Prostate gland (tissue), 2 donors: Measurements from ENCODE around the gene IVD. TPM values are rescaled to one million over a fixed set of nuclear protein-coding genes. Genes with fewer than 3 reads are reported as not detected.

ENCODE experiments used
- DNase-seq: peaks from one replicate; pipeline ENCODE4 v3.0.0-alpha.2; 2019; ENCODE audit warnings: low spot score
- H3K27ac ChIP-seq, 2 donors: fragments of 200-600 bp; sonication (generic); 2 replicates each; pipeline ENCODE4 v1.5.1; 2017 to 2019
- H3K27me3 ChIP-seq: fragments of 200-600 bp; sonication (generic); replicated peaks from 2 replicates; pipeline ENCODE4 v1.5.1; 2019; ENCODE audit not compliant: insufficient read depth
- H3K36me3 ChIP-seq, 2 donors: fragments of 200-600 bp; sonication (generic); 1 replicate in 1 of 2; 2 replicates in 1 of 2; pipeline versions ENCODE4 v1.5.1 to v1.8.1; 2017 to 2019
- H3K4me1 ChIP-seq: fragments of 200-600 bp; sonication (generic); replicated peaks from 2 replicates; pipeline ENCODE4 v1.5.1; 2019
- H3K4me3 ChIP-seq, 2 donors: fragments of 200-600 bp; sonication (generic); 2 replicates each; pipeline ENCODE4 v1.5.1; 2017 to 2019
- H3K9me3 ChIP-seq: fragments of 200-600 bp; sonication (generic); 2 replicates; pipeline ENCODE4 v1.5.1; 2017
- CTCF ChIP-seq, 4 experiments: fragments of 200-600 bp in 2 of 4; fragments of 450-650 bp in 2 of 4; sonication (generic) in 2 of 4; IDR thresholded peaks; 1 replicate in 3 of 4; 2 replicates in 1 of 4; pipeline ENCODE4 v1.5.1; 2016 to 2019; ENCODE audit warnings: antibody characterized with exemption in 4 of 4, mild to moderate bottlenecking in 2 of 4, moderate library complexity in 2 of 4
- POLR2A ChIP-seq: fragments of 450-650 bp; IDR thresholded peaks from one replicate; pipeline ENCODE4 v1.6.1; 2016; ENCODE audit warnings: antibody characterized with exemption, mild to moderate bottlenecking
- POLR2AphosphoS5 ChIP-seq: sonication (generic); formaldehyde crosslinking; IDR thresholded peaks from one replicate; pipeline ENCODE4 v1.6.1; 2017; ENCODE audit warnings: antibody characterized with exemption
- WGBS: methylation state at CpG from one replicate; pipeline ENCODE4 v1.1.5; 2018; 5-methylcytosine and 5-hydroxymethylcytosine counted together
- intact Hi-C: fragments of 100-400 bp; cut with DNase I; formaldehyde crosslinking; loops from one replicate; pipeline ENCODE4 v1.14.2; 2022
- total RNA-seq, 2 donors: library from RNA; depleted of rRNA; stranded (reverse); fragments of >200 nt; gene quantifications; one replicate each; pipeline ENCODE4 v1.1.0, GENCODE V29; 2016

IVD gene
- total RNA-seq, 2 donors from 2014 or later: 112 to 115 TPM

GRCh38 chr15:40440743-40441564 is 35.4 kb downstream of the IVD start, which contains the start of gene BAHD1:
Gene BAHD1 (plus strand): TSS chr15:40440953. CDS start chr15:40458465, 17,512 bp downstream.
- Histone ChIP-seq H3K4me1 (peaks cover 5% of the 10 kb centered on the region), H3K9me3 (no peaks in the 10 kb centered on the region), H3K4me3 (peak within 1 kb of the TSS; percentile 84 to 92), H3K36me3 (no peaks in the 10 kb centered on the region), H3K27me3 (no peaks in the 10 kb centered on the region), H3K27ac (peak within 1 kb of the TSS; percentile 68 to 69)
- peak; percentile 54 for TF ChIP-seq POLR2A
- no peak for TF ChIP-seq CTCF (IDR thresholded peaks at IDR 0.05)
- TF ChIP-seq POLR2AphosphoS5: peak; percentile 77
- peak; percentile 95 for DNase-seq
- under 1% methylated on average over 43 of the region's 119 CpGs for WGBS
- intact Hi-C loops: loop anchor here (5.0 kb wide), 1 partner anchor 126 kb away; the partner anchor contains the start of genes CCDC32 and RPUSD2

- DNase-seq: no peak
- H3K27me3 ChIP-seq: no peaks in the 10 kb centered on the region
- peak overlapping the region; percentile 45 to 69 for H3K27ac ChIP-seq
- H3K36me3 ChIP-seq: no peaks in the 10 kb centered on the region
- under 1% methylated on average over 46 of the region's 119 CpGs for WGBS
- no peaks in the 10 kb centered on the region for H3K9me3 ChIP-seq
- TF ChIP-seq POLR2AphosphoS5 (no peak), CTCF (IDR thresholded peaks at IDR 0.05) (peak in 2 of 4 experiments; percentile 22 to 23)
- intact Hi-C loops: loop anchor here (5.0 kb wide), 1 partner anchor 125 kb away; the partner anchor contains the start of genes CCDC32 and RPUSD2
- H3K4me3 ChIP-seq: peak overlapping the region; percentile 84 to 92
- H3K4me1 ChIP-seq: peaks cover 7% of the 10 kb centered on the region
Measured at GRCh38 chr15:40441565-40442531, 36.3 kb downstream of the IVD start.

- Histone ChIP-seq H3K4me1 (peaks cover 7% of the 10 kb centered on the region), H3K27me3 (no peaks in the 10 kb centered on the region), H3K27ac (no peak overlapping the region), H3K4me3 (no peak overlapping the region), H3K36me3 (no peaks in the 10 kb centered on the region), H3K9me3 (no peaks in the 10 kb centered on the region)
- intact Hi-C loops: loop anchor here (5.0 kb wide), 1 partner anchor 124 kb away; the partner anchor contains the start of genes CCDC32 and RPUSD2
- DNase-seq: no peak
- no peak for TF ChIP-seq POLR2AphosphoS5
- no peak for TF ChIP-seq CTCF (IDR thresholded peaks at IDR 0.05)
- TF ChIP-seq POLR2A: no peak
- WGBS: 93% methylated on average over 4 of the region's 4 CpGs
Measured at GRCh38 chr15:40443255-40443654, 37.7 kb downstream of the IVD start.

- WGBS: 90% methylated on average over 3 of the region's 3 CpGs
- Histone ChIP-seq H3K9me3 (no peaks in the 10 kb centered on the region), H3K27me3 (no peaks in the 10 kb centered on the region), H3K36me3 (no peaks in the 10 kb centered on the region), H3K27ac (no peak overlapping the region), H3K4me3 (no peak overlapping the region), H3K4me1 (peaks cover 7% of the 10 kb centered on the region)
- intact Hi-C loops: loop anchor here (5.0 kb wide), 1 partner anchor 123 kb away; the partner anchor contains the start of genes CCDC32 and RPUSD2
- no peak for TF ChIP-seq POLR2AphosphoS5
- no peak for TF ChIP-seq CTCF (IDR thresholded peaks at IDR 0.05)
- TF ChIP-seq POLR2A: no peak
- no peak for DNase-seq
Measured at GRCh38 chr15:40443846-40444245, 38.3 kb downstream of the IVD start.
